GM19193 (cell line): ENCODE measurements around the gene RESF1.

ENCODE experiments used
- POLR2A ChIP-seq: IDR thresholded peaks from 4 replicates; pipeline ENCODE4 v1.6.1; 2011; ENCODE audit not compliant: insufficient read depth, insufficient read length; ENCODE audit errors: extremely low read depth

Gene RESF1

GRCh38 chr12:31951008-31951407 is 8.2 kb upstream of the RESF1 start:
- no peak for TF ChIP-seq POLR2A

DNA sequence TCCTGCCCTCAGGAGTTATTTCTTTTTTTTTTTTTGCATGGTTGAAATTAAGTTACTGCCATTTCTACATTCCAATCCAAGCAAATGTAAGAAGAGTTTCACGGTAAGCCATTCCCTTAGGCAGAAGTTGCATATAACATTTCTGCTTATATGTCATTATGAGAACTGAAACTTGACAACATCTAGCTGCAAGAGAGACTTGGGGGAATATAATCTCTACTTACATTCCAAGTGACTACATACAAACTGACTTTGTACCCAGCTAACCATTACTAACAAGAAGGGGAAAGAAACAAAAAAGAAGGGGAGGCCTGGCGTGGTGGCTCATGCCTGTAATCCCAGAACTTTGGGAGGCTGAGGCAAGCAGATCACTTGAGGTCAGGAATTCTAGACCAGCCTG is 7.3 kb upstream of the RESF1 start:
- TF ChIP-seq POLR2A, result no peak

- TF ChIP-seq POLR2A, result no peak
Observed at GRCh38 chr12:31952418-31952817, 6.8 kb upstream of the RESF1 start.

- TF ChIP-seq POLR2A, result no peak
Observed at GRCh38 chr12:31954925-31955858, 4.0 kb upstream of the RESF1 start.

GRCh38 chr12:31958569-31959160 is 550 bp upstream of the RESF1 start:
- no peak for TF ChIP-seq POLR2A

GRCh38 chr12:31959701-31960391 is 631 bp downstream of the RESF1 start:
- TF ChIP-seq POLR2A, result no peak

DNA sequence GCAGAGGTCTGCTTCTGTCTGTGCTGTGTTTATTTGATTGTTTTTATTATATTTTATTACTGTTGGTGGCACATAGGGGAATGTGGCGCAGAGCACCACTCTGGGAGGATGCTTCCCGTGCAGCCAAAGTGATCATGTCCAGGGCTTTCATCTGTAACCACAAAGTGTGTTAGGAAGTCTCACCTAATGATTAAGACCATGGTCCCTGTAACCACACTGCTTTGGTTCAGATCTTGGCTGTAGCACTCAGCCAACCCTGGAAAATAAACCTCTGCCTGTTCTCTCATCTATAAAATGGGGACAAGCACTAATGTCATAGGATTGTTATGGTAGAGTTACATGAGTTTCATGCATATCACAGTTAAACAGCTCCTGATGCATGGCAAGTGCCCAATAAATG is 1.9 kb downstream of the RESF1 start:
- no peak for TF ChIP-seq POLR2A

DNA sequence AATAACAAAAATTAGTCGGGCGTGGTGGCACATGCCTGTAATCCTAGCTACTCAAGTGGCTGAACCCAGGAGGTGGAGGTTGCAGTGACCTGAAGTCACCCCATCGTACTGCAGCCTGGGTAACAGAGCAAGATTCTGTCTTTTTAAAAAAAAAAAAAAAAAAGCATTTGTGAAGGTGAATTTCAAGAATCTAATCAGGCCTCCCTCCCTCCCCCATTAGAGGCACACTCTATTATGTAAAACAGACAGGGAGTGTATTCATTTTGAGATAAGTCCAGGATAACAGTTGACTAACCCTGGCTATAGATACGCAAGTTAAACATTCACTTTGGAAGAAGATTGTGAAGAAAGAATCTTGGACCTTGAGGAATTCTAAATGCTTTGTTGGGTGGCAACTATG is 2.9 kb downstream of the RESF1 start:
- no peak for TF ChIP-seq POLR2A

DNA sequence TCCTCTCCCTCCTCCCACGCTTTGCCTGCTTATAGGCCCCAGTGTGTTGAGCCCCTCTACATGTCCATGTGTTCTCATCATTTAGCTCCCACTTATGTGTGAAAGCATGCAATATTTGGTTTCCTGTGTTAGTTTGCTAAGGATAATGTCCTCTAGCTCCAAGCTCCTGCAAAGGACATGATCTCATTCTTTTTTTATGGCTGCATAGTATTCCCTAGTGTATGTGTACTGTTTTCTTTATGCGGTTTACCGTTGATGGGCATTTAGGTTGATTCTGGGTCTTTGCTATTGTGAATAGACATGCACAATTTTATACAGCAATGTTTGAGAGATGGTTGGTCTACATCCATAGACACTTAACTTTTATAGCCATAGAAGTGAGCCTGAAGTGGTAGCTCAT is 5.1 kb downstream of the RESF1 start:
- TF ChIP-seq POLR2A, result no peak

DNA sequence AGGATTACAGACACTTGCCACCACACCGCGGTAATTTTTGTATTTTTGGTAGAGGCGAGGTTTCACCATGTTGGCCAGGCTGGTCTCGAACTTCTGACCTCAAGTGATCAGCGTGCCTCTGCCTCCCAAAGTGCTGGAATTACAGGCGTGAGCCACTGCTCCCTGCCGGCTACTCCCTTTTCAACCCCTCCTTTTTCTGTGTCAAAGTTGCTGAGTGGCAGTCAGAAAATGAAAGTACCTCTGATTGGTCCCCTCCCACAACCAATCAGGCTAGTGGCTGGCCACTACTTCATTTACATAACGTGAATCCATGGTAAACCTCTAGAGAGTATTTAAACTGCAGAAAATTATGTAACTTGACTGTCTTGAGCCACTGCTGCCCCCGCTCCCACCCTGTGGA is 5.9 kb downstream of the RESF1 start:
- TF ChIP-seq POLR2A, result no peak

GRCh38 chr12:31966558-31967205 is 7.5 kb downstream of the RESF1 start:
- TF ChIP-seq POLR2A, result no peak

DNA sequence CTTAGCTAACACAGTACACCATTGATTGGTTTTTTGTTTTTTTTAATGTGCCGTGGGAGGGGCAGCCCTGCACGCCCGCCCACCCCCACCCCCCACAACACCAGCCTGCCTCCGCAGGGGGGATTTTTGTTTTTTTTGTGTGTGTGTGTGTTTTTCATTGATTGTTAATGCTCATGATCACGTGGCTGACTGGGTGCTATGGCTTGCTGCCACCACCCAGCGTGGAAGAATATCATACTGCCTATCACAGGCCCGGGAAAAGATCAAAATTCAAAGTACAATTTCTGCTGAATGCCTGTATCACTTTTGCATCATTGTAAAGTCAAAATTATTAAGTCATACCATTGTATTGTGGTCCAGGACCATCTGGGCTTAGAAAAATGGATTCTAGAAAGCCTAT is 8.3 kb downstream of the RESF1 start:
- no peak for TF ChIP-seq POLR2A

- TF ChIP-seq POLR2A, result no peak
Observed at GRCh38 chr12:31970199-31970598, 11.0 kb downstream of the RESF1 start.

DNA sequence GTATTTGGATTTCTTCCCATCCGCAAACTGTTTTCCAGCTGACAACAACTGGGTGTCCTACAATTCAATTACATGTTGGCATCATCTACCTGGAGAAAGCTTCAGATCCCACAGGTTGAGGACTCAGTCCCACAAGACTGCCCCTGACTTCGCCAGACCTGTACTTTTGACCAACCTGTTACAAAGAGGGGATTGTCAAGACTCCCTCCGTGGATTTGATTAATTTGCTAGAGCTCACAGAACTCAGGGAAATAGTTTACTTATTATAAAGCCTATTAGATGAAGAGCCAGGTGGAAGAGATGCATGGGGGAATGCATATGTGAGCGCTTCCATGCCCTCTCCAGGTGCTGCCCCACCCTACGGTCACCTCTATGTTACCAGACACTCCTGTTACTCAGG is 14.6 kb downstream of the RESF1 start:
- TF ChIP-seq POLR2A, result no peak

DNA sequence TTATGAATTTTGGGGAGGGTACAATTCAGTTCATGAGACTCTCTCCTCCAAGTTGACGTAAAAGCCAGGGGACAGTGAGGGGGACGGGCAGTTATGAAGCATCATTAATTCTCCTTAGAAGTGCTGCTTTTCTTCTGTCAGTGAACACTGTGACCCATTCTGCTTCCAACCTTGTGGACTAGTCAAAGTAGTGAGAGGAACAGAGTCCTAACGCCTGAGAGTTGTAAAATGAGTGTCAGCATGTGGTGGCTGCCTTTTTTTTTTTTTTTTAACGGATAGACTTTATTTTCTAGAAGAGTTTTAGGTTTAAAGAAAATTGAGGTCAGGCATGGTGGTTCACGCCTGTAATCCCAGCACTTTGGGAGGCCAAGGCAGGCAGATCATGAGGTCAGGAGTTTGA is 15.5 kb downstream of the RESF1 start:
- TF ChIP-seq POLR2A, result no peak
